ENCODE results near the gene ATP8A1. TPM values are rescaled to one million over a fixed set of nuclear protein-coding genes. Genes with fewer than 3 reads are reported as not detected.

The ATP8A1 gene
- total RNA-seq, 4 donors from 2014 or later = 5.9 to 16.5 (median 7.3) TPM

DNA sequence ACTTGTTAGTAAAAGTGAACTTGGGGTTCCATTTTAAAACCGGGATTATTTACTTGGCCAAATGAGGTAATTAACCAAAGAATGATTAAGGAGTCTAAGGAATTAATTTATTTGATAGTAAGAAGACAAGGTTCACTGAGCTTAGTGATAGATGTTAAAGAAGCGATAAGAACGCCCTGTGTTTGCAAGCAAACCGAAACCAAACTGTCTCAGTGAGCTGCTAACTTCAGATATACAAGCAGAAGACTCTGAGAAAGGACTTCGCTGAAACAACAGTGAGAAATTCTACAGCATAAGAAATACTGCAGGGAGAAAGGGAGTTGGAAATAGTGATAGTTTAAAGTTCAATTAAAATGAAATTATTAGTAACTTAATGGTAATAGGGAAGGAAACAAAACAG, 297.2 kb downstream of the ATP8A1 start:
- no peak overlapping the region for H3K27ac ChIP-seq

More for the DNA sequence above, 297.2 kb downstream of the ATP8A1 start:
- no peaks in the 10 kb centered on the region for H3K9me3 ChIP-seq
- peaks cover 4% of the 10 kb centered on the region for H3K27me3 ChIP-seq
- 62% methylated on average over 5 of the region's 5 CpGs for WGBS
- no peaks in the 10 kb centered on the region for H3K4me1 ChIP-seq
- DNase-seq (ENCODE audit: low spot score in 2 of 2) = no peak
- no peaks in the 10 kb centered on the region for H3K36me3 ChIP-seq
- TF ChIP-seq POLR2A (IDR thresholded peaks at IDR 0.05) (no peak), EP300 (IDR thresholded peaks at IDR 0.05) (no peak)
- H3K4me3 ChIP-seq = no peak overlapping the region

Other genes with a start within 250 kb of the ATP8A1 start
- gene GRXCR1, start 235.6 kb upstream of the ATP8A1 start, total RNA-seq = not detected